B cell (primary cell): ENCODE data around the gene MBD6. TPM values are rescaled to one million over a fixed set of nuclear protein-coding genes. Genes with fewer than 3 reads are reported as not detected.

Experiments
- ATAC-seq: fragments of 200-7000 bp; cut with Tn5 transposase; one replicate; pipeline ENCODE4 v1.10.0; 2021; ENCODE audit warnings: low read depth, mild to moderate bottlenecking, moderate number of reproducible peaks, moderate library complexity
- CTCF ChIA-PET: fragments of 350-600 bp; sonication (Branson Sonifier 250); formaldehyde crosslinking; loops from one replicate; lab custom pipeline; 2021; ENCODE audit warnings: antibody characterized with exemption, inconsistent platforms; lab: Charles Lee
- POLR2A ChIA-PET: fragments of 350-600 bp; sonication (Branson Sonifier 250); formaldehyde crosslinking; loops from one replicate; lab custom pipeline; 2021; ENCODE audit warnings: antibody characterized with exemption; lab: Charles Lee
- DNase-seq: peaks from one replicate; pipeline ENCODE4 v3.0.0; 2013
- H2AFZ ChIP-seq: 2 replicates; pipeline ENCODE4 v1.6.1; 2012; ENCODE audit warnings: mild to moderate bottlenecking, low read depth, low read length; ENCODE audit not compliant: insufficient read depth, poor library complexity, severe bottlenecking
- H3K27ac ChIP-seq, 2 donors: 1 replicate in 1 of 2; 2 replicates in 1 of 2; pipeline ENCODE4 v1.5.1; 2012 to 2013; ENCODE audit warnings: low read length in 2 of 2, mild to moderate bottlenecking in 2 of 2, moderate library complexity in 1 of 2
- H3K27me3 ChIP-seq, 4 experiments: fragments of 200-600 bp in 1 of 4; sonication (generic) in 1 of 4; replicated peaks in 1 of 4; 1 replicate in 2 of 4; 2 replicates in 2 of 4; pipeline versions ENCODE4 v1.6.1 to v1.7.0; 2013 to 2016; ENCODE audit warnings: low read length in 3 of 4, mild to moderate bottlenecking in 2 of 4, mixed read lengths in 1 of 4, moderate library complexity in 1 of 4; ENCODE audit not compliant: insufficient read depth in 4 of 4, control insufficient read depth in 3 of 4; ENCODE audit errors: control extremely low read depth in 1 of 4
- H3K36me3 ChIP-seq, 2 experiments: replicated peaks in 1 of 2; 1 replicate in 1 of 2; 2 replicates in 1 of 2; pipeline versions ENCODE4 v1.6.1 to v1.7.1; 2013; ENCODE audit warnings: low read length in 1 of 2; ENCODE audit not compliant: insufficient read depth in 2 of 2, control insufficient read depth in 1 of 2; ENCODE audit errors: control extremely low read depth in 1 of 2, extremely low read depth in 1 of 2
- H3K4me1 ChIP-seq, 2 donors: fragments of 200-600 bp in 1 of 2; sonication (generic) in 1 of 2; 1 replicate in 1 of 2; 2 replicates in 1 of 2; pipeline versions ENCODE4 v1.5.1 to v1.6.1; 2013 to 2017; ENCODE audit warnings: low read length in 2 of 2; ENCODE audit not compliant: control insufficient read depth in 2 of 2, insufficient read depth in 2 of 2
- H3K4me2 ChIP-seq: replicated peaks from 2 replicates; pipeline ENCODE3; 2012; ENCODE audit warnings: mild to moderate bottlenecking, low read depth, low read length; ENCODE audit not compliant: poor library complexity, severe bottlenecking
- H3K4me3 ChIP-seq, 5 experiments: fragments of 200-600 bp in 1 of 5; sonication (generic) in 1 of 5; 1 replicate in 3 of 5; 2 replicates in 2 of 5; pipeline versions ENCODE4 v1.5.1 to v1.7.0; 2011 to 2016; ENCODE audit warnings: low read length in 4 of 5, mild to moderate bottlenecking in 4 of 5, low read depth in 2 of 5, control low read depth in 1 of 5, moderate library complexity in 1 of 5; ENCODE audit not compliant: insufficient read depth in 1 of 5; ENCODE audit errors: control extremely low read depth in 1 of 5, extremely low read depth in 1 of 5
- H3K79me2 ChIP-seq: fragments of 200-600 bp; sonication (generic); one replicate; pipeline ENCODE4 v1.6.0; 2016; ENCODE audit warnings: low read length; ENCODE audit not compliant: control insufficient read depth, insufficient read depth
- H3K9ac ChIP-seq: fragments of 200-600 bp; sonication (generic); 2 replicates; pipeline ENCODE4 v1.6.1; 2017; ENCODE audit warnings: mild to moderate bottlenecking, low read length, moderate library complexity
- H3K9me3 ChIP-seq, 3 donors: one replicate each; pipeline versions ENCODE4 v1.6.1 to v1.7.1; 2013; ENCODE audit warnings: low read length in 2 of 3; ENCODE audit not compliant: control insufficient read depth in 2 of 3, insufficient read depth in 1 of 3; ENCODE audit errors: control extremely low read depth in 1 of 3
- H4K20me1 ChIP-seq: 2 replicates; pipeline ENCODE4 v1.6.0; 2012; ENCODE audit warnings: mild to moderate bottlenecking, low read length; ENCODE audit not compliant: insufficient read depth, control insufficient read depth, poor library complexity, severe bottlenecking
- H3K27ac Mint-ChIP-seq: one replicate; pipeline ENCODE4 v1.8.0; 2021; ENCODE audit warnings: mixed read lengths
- H3K27me3 Mint-ChIP-seq: one replicate; pipeline ENCODE4 v1.8.0; 2021; ENCODE audit warnings: mixed read lengths
- H3K4me1 Mint-ChIP-seq: one replicate; pipeline ENCODE4 v1.8.0; 2021; ENCODE audit warnings: mixed read lengths
- H3K4me3 Mint-ChIP-seq: one replicate; pipeline ENCODE4 v1.8.0; 2021; ENCODE audit warnings: mixed read lengths
- H3K9me3 Mint-ChIP-seq: one replicate; pipeline ENCODE4 v1.8.0; 2022; ENCODE audit warnings: mixed read lengths; ENCODE audit not compliant: insufficient read depth
- CTCF ChIP-seq: fragments of 200-600 bp; IDR thresholded peaks from one replicate; pipeline ENCODE4 v1.8.0; 2022; ENCODE audit warnings: antibody characterized with exemption, mild to moderate bottlenecking
- EZH2 ChIP-seq: IDR thresholded peaks from 2 replicates; pipeline ENCODE4 v1.6.1; 2012; ENCODE audit warnings: borderline replicate concordance, low read depth, mild to moderate bottlenecking, moderate library complexity, low read length; ENCODE audit not compliant: insufficient read depth, poor library complexity, severe bottlenecking
- WGBS: methylation state at CpG from one replicate; pipeline ENCODE4 v1.1.5; 2013; ENCODE audit warnings: missing lambda C conversion rate; ENCODE audit not compliant: insufficient coverage; 5-methylcytosine and 5-hydroxymethylcytosine counted together
- intact Hi-C: fragments of 100-400 bp; cut with micrococcal nuclease; formaldehyde crosslinking; loops from one replicate; pipeline ENCODE4 v1.10.0; 2022
- polyA plus RNA-seq: library from polyadenylated mRNA; depleted of rRNA; stranded (reverse); fragments of >200 nt; gene quantifications from 2 replicates; pipeline ENCODE4 v1.2.3, GENCODE V29; 2012
- total RNA-seq, 2 donors: library from RNA; stranded (reverse); fragments of 120-200 nt in 1 of 2; gene quantifications; 1 replicate in 1 of 2; 2 replicates in 1 of 2; pipeline versions ENCODE4 v1.2.3 to v1.2.4, GENCODE V29; 2013 to 2022

MBD6 gene
- total and polyA plus RNA-seq, 2 donors (not counting 1 experiment from before 2014, with no cell fraction given), result 39.4 to 121 TPM

DNA sequence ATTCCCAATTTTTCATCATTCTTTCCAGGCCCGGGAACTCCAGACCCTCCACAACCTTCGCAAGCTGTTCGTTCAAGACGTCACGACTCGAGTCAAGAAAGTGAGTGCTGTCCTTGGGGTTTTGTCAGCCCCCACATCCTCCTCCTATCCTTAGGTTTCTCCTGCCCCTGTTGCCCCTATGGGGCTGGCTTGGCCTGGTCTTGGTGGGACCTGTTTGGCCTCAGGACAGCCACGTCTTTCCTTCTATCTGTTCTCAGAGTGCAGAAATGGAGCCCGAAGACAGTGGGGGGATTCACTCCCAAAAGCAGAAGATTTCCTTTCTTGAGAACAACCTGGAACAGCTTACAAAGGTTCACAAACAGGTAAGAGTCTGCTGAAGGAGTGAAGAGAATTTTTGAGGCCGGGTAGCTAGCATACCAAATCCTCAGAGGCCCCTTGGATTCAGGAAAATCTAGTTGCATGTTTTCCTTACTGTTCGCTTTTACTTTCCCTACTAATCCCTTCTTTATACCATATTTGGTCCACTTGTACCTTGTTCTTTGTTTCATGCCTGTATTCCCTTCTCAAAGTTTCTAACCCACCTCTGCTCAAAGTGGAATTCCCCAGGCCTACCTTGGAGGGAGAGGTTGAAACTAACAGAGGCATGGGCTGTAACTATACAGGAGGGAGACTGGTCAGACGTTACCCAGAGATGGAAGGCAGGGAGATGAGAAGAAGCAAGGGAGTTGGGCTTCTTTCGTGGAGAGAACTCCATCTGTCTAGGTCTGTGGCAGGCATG, 55.5 kb downstream of the MBD6 start:
- Mint-ChIP-seq H3K4me1 (no peaks in the 10 kb centered on the region), H3K4me3 (no peak overlapping the region), H3K27ac (no peak overlapping the region), H3K27me3 (peaks cover 6% of the 10 kb centered on the region), H3K9me3 (no peaks in the 10 kb centered on the region)
- Histone ChIP-seq H3K36me3 (no peaks in the 10 kb centered on the region), H4K20me1 (no peaks in the 10 kb centered on the region), H3K9ac (no peak overlapping the region), H2AFZ (no peak overlapping the region), H3K27ac (no peak overlapping the region), H3K4me3 (no peak overlapping the region), H3K79me2 (no peaks in the 10 kb centered on the region), H3K9me3 (no peaks in the 10 kb centered on the region), H3K27me3 (peaks cover 0 to 24% (median 5%) of the 10 kb centered on the region in 4 experiments), H3K4me2 (no peak overlapping the region), H3K4me1 (peaks cover 0 to 2% of the 10 kb centered on the region in 2 donors)
- ChIA-PET CTCF (no interaction called here), POLR2A (no interaction called here)
- TF ChIP-seq EZH2 (no peak), CTCF (no peak)
- WGBS, result 90% methylated on average over 9 of the region's 12 CpGs
- no peak for DNase-seq
- ATAC-seq, result no peak
- intact Hi-C loops, result no loop called here

DNA sequence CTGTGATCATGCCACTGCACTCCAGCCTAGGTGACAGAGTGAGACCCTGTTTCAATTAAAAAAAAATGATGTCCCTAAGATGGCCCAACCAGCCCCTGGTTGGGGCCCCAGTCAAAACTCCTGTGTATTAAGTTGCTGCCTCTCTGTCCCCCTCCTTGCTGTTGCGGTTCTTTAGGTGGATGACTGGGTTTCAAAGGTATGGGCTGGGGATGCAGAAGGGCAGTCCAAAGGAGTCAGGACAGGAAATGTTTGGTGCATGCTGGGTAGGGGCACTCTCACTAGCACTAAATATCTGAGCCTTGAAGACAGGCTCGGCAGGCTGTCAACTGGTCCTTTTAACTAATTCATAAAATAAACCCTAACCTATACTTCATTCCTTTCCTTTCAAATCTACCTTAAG, 56.4 kb downstream of the MBD6 start:
- CTCF ChIA-PET, result interaction anchor here (1.2 kb wide), 1 partner anchor 24 kb away, joined by 3 read pairs; no protein-coding TSS in a partner anchor
- no peaks in the 10 kb centered on the region for H3K9me3 Mint-ChIP-seq
- H4K20me1 ChIP-seq, result no peaks in the 10 kb centered on the region
- no peak overlapping the region for H3K27ac ChIP-seq
- no peaks in the 10 kb centered on the region for H3K36me3 ChIP-seq
- H3K27me3 Mint-ChIP-seq, result peaks cover 9% of the 10 kb centered on the region
- H3K79me2 ChIP-seq, result no peaks in the 10 kb centered on the region
- intact Hi-C loops, result no loop called here
- H2AFZ ChIP-seq, result no peak overlapping the region
- peaks cover 0 to 31% (median 5%) of the 10 kb centered on the region in 4 experiments for H3K27me3 ChIP-seq
- DNase-seq (no peak), ATAC-seq (no peak)
- H3K4me3 ChIP-seq, result no peak overlapping the region
- H3K4me3 Mint-ChIP-seq, result no peak overlapping the region
- 100% methylated on average over 2 of the region's 2 CpGs for WGBS
- POLR2A ChIA-PET, result no interaction called here
- no peak overlapping the region for H3K4me2 ChIP-seq
- peaks cover 0 to 3% of the 10 kb centered on the region in 2 donors for H3K4me1 ChIP-seq
- H3K4me1 Mint-ChIP-seq, result peaks cover 2% of the 10 kb centered on the region
- H3K9me3 ChIP-seq, result no peaks in the 10 kb centered on the region
- H3K27ac Mint-ChIP-seq, result no peak overlapping the region
- TF ChIP-seq CTCF (no peak), EZH2 (no peak)
- no peak overlapping the region for H3K9ac ChIP-seq
